ENCODE measurements around the gene BTBD6.

GRCh38 chr14:105292826-105293711 lies 44.7 kb downstream of the BTBD6 start:
- TF ChIP-seq, protein P1, sequence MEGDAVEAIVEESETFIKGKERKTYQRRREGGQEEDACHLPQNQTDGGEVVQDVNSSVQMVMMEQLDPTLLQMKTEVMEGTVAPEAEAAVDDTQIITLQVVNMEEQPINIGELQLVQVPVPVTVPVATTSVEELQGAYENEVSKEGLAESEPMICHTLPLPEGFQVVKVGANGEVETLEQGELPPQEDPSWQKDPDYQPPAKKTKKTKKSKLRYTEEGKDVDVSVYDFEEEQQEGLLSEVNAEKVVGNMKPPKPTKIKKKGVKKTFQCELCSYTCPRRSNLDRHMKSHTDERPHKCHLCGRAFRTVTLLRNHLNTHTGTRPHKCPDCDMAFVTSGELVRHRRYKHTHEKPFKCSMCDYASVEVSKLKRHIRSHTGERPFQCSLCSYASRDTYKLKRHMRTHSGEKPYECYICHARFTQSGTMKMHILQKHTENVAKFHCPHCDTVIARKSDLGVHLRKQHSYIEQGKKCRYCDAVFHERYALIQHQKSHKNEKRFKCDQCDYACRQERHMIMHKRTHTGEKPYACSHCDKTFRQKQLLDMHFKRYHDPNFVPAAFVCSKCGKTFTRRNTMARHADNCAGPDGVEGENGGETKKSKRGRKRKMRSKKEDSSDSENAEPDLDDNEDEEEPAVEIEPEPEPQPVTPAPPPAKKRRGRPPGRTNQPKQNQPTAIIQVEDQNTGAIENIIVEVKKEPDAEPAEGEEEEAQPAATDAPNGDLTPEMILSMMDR (conservative IDR thresholded peaks at IDR 0.05 in 1 of 2, IDR thresholded peaks at IDR 0.05 in 1 of 2; ENCODE audit: low read depth in 1 of 2, low read length in 2 of 2) = no peak
- no peak for TF ChIP-seq EZH2 (IDR thresholded peaks at IDR 0.05; ENCODE audit: low read length, missing control alignments)
